Left colon (tissue), 2 donors: ENCODE data around the gene SHC2. TPM values are rescaled to one million over a fixed set of nuclear protein-coding genes. Genes with fewer than 3 reads are reported as not detected.
"Not testable (repeated sequence)": the region's sequence is repeated elsewhere in the genome, so short reads cannot be mapped to it uniquely, and the experiment has no call there.

ENCODE experiments used
- ATAC-seq: fragments of 200-7000 bp; cut with Tn5 transposase; one replicate; pipeline ENCODE4 v1.9.1; 2020; ENCODE audit warnings: mild to moderate bottlenecking, moderate library complexity
- DNase-seq, 2 donors: peaks; one replicate each; pipeline ENCODE4 v3.0.0-alpha.2; 2020
- intact Hi-C, 2 donors: fragments of 100-400 bp; cut with DNase I in 1 of 2; cut with micrococcal nuclease in 1 of 2; formaldehyde crosslinking; loops; one replicate each; pipeline versions ENCODE4 v1.11.2 to v1.14.0; 2022; cut with DNase I, micrococcal nuclease
- total RNA-seq, 2 donors: library from RNA; stranded (reverse); fragmentation: NEBNext Ultra II Directional; extraction: Animal tissue kit (Norgen Biotek cat#: 25700); gene quantifications; one replicate each; pipeline ENCODE4 v1.2.1, GENCODE V29; 2021
- donor health status: DM: no; HTN: no; CAD: no.
- donor health status: DM: yes; HTN: yes; CAD: no.

SHC2 gene
- total RNA-seq, 2 donors from 2014 or later = 4.7 to 9.4 TPM

- DNase-seq (no peak), ATAC-seq (no peak)
- intact Hi-C loops = loop anchor here in 1 of 2 donors (10.0 kb wide), 1 partner anchor 82 kb away; no protein-coding TSS in a partner anchor
These were observed 58.0 kb downstream of the SHC2 start for GRCh38 chr19:402786-403185.

- no peak for ATAC-seq
- DNase-seq = peak in 1 of 2 donors; percentile 17
- intact Hi-C loops = loop anchor here in 1 of 2 donors (10.0 kb wide), 1 partner anchor 83 kb away; no protein-coding TSS in a partner anchor
These were observed 58.8 kb downstream of the SHC2 start for GRCh38 chr19:401866-402511.

GRCh38 chr19:400976-401865 is 59.6 kb downstream of the SHC2 start:
- DNase-seq (peak in 1 of 2 donors; percentile 19), ATAC-seq (no peak)
- intact Hi-C loops = loop anchor here in 1 of 2 donors (10.0 kb wide), 1 partner anchor 84 kb away; no protein-coding TSS in a partner anchor

GRCh38 chr19:399370-399769 is 61.5 kb downstream of the SHC2 start:
- no peak for ATAC-seq
- peak in 1 of 2 donors; percentile 15 for DNase-seq
- intact Hi-C loops = no loop called here

- DNase-seq (peak in 1 of 2 donors; percentile 15), ATAC-seq (no peak)
- intact Hi-C loops = no loop called here
These were observed 62.1 kb downstream of the SHC2 start for GRCh38 chr19:398719-399118.

GRCh38 chr19:397941-398706 is 62.7 kb downstream of the SHC2 start:
- intact Hi-C loops = no loop called here
- no peak for ATAC-seq
- no peak for DNase-seq

GRCh38 chr19:397321-397720 is 63.5 kb downstream of the SHC2 start:
- ATAC-seq = no peak
- DNase-seq = peak in 1 of 2 donors; percentile 19
- intact Hi-C loops = no loop called here

GRCh38 chr19:395467-395866 is 65.4 kb downstream of the SHC2 start:
- intact Hi-C loops = no loop called here
- no peak for ATAC-seq
- no peak for DNase-seq

DNA sequence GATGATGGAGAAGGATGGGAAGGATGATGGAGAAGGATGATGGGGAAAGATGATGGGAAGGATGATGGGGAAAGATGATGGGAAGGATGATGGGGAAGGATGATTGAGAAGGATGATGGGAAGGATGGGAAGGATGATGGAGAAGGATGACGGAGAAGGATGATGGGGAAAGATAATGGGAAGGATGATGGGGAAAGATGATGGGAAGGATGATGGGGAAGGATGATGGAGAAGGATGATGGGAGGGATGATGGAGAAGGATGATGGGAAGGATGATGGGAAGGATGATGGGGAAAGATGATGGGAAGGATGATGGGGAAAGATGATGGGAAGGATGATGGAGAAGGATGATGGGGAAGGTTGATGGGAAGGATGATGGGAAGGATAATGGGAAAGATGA is 66.0 kb downstream of the SHC2 start:
- intact Hi-C loops, ATAC-seq, DNase-seq: not testable (repeated sequence)

DNA sequence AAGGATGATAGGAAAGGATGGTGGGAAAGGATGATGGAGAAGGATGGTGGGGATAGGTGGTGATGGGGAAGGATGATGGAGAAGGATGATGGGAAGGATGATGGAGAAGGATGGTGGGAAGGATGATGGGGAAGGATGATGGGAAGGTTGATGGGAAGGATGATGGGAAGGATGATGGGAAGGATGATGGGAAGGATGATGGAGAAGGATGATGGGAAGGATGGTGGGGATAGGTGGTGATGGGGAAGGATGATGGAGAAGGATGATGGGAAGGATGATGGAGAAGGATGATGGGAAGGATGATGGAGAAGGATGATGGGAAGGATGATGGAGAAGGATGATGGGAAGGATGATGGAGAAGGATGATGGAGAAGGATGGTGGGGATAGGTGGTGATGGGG is 67.3 kb downstream of the SHC2 start:
- intact Hi-C loops, DNase-seq, ATAC-seq: not testable (repeated sequence)

DNA sequence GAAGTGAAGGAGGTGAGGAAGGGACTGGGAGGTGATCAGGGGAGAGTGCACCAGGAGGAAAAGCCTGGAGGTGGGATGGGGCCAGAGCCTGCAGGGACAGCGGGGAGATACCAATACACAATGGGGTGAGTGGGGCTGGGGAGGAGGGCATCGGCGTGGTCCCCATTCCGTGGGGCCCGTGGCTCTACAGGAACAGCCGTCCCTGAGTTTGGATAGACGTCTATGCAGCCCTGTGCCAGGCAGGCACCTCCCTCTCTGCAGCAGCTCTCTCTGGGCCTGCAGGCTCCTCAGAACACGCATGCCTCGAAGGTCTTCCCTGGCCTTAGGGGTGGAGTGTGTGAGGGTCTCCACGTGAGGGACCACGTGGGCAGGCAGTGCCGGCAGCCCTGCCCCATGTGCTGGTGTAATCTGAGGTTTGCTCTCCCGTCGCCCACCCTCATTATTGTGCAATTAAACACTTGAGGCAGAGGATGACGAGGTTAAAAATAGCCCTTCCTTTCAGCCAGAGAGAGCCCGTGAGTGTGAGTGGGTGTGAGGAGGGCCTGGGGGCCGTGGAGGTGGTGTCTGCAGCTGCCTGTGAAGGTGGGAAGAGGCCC is 68.4 kb downstream of the SHC2 start:
- intact Hi-C loops = no loop called here
- ATAC-seq (no peak), DNase-seq (no peak)

DNA sequence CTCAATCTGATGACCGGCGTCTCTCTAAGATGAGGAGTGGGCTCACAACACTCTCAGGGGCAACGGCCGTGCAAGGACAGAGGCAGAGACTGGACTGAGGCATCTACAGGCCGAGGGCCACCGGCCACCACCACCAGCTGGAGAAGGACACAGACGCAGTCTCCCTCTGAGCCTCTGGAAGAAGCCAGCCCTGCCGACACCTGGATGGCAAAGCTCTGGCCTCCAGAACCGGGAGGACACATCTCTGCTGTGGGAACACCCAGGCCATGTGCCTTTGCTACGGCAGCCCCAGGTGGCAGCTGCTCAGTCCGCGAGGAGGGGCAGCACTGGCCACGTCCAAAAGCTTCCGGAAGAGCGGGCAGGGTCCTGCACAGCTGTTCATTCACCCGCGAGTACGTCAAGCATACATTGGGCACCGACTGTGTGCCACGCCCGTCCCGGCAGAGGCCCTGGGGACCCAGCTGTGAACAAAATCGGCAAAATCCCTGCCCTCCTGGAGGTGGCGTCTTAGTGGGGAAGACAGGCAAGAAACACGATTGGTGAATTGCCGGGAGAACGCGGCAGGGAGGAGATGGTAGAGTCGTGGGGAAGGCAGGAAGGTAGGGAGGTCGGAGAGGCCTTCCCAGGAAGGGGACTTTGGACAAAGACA is 69.0 kb downstream of the SHC2 start:
- DNase-seq (peak in 1 of 2 donors; percentile 16), ATAC-seq (no peak)
- intact Hi-C loops = no loop called here

GRCh38 chr19:391207-391557 is 69.7 kb downstream of the SHC2 start:
- ATAC-seq (no peak), DNase-seq (no peak)
- intact Hi-C loops = no loop called here

- intact Hi-C loops = no loop called here
- no peak for ATAC-seq
- no peak for DNase-seq
These were observed 70.2 kb downstream of the SHC2 start for GRCh38 chr19:390386-391206.

GRCh38 chr19:389935-390289 is 70.9 kb downstream of the SHC2 start:
- ATAC-seq (no peak), DNase-seq (peak in 1 of 2 donors; percentile 14)
- intact Hi-C loops = no loop called here

- intact Hi-C loops = no loop called here
- ATAC-seq (no peak), DNase-seq (peak in 1 of 2 donors; percentile 8)
These were observed 71.4 kb downstream of the SHC2 start for GRCh38 chr19:389255-389934.

DNA sequence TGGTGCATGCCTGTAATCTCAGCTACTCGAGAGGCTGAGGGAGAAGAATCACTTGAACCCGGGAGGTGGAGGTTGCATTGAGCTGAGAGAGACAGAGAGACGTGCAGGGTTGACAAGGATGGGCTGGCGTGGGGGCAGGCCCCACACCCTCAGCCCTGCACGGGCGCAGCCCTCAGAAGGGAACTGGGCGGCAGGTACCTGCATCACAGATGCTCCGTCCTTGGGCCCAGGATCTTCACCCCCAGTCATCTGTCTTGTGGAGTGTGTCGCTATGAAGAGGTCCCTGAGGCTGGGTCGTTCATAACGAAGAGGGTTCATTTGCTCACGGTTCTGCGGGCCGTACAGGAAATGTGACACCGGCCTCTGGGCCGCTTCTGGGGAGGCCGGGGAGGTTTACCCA is 72.1 kb downstream of the SHC2 start:
- ATAC-seq (no peak), DNase-seq (no peak)
- intact Hi-C loops = no loop called here
